EH (cell line): Measurements from ENCODE around the gene PDZD2.
A peak's percentile ranks its signal among the peaks of the same experiment; 100 is the strongest.

Source experiments
- DNase-seq: peaks from one replicate; pipeline ENCODE4 v3.0.0-alpha.2; 2015; ENCODE audit warnings: low read depth

The PDZD2 gene

GRCh38 chr5:31867219-31867618 lies 228.3 kb downstream of the PDZD2 start:
- DNase-seq: no peak

- no peak for DNase-seq
Observed at GRCh38 chr5:31880449-31880848, 241.5 kb downstream of the PDZD2 start.

DNA sequence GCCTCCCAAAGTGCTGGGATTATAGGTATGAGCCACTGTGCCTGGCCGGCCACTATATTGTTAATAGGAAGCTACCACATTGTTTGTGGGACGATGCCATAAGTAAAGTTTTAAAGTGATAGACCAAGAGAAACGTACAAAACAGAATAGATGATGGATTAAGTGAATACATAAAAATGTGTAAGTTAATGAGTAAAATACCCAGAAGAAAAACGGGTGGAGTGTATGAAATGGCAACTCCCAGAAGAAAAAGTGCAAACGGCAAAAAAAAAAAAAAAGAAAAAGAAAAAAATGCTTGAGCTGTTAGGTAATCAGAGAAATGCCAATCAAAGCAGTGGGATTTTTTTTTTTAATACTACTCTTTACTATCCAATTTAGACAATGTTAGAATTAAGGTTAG lies 246.0 kb downstream of the PDZD2 start:
- no peak for DNase-seq

- no peak for DNase-seq
Observed at GRCh38 chr5:31886206-31886605, 247.3 kb downstream of the PDZD2 start.

DNA sequence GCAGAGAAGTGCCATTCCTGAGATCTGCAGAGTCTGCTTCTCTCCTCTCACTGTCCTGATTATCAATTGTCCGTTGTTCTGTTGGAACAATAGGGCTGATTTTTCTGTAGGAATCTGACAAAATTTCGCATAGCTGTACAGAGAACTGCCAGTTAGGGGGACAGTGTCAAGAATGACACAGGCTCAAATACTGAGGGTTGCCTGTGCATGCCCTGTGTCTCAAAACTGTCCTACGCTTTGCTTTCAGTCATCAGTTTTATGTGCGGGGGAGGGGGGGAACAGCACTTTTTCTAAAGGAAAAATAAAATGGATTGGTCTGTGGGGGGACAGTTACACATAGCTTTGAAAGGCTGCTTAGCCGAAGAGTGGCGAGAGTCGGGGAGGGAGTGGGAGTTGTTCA lies 248.6 kb downstream of the PDZD2 start:
- DNase-seq: no peak

- no peak for DNase-seq
Observed at GRCh38 chr5:31888564-31888963, 249.6 kb downstream of the PDZD2 start.

DNA sequence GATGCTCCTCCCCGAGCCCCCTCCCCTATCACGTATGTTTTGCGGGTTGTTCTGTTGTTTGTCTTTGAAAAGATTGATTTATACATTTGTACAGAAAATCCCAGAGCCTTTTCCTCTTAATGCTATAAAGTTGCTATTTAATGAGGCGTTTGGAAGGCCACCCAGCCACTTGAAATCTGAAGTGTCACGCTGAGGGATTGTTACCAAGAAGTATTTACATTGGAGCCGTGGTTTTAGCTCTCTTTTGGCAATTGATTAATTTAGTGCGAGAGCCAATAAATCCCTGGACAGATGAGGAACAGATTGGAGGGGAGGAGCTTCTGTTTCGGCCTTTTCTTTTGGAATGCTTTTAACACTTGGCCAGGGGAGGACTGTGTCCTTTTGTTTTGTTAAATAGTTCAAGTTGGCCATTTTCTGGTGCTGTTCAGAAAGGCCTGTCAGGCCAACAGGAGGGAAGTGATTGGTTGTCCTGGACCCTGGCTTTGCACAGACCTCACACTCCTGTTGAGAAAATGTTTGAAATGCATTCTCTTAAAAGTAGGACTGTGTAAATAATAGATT lies 250.2 kb downstream of the PDZD2 start:
- no peak for DNase-seq

DNA sequence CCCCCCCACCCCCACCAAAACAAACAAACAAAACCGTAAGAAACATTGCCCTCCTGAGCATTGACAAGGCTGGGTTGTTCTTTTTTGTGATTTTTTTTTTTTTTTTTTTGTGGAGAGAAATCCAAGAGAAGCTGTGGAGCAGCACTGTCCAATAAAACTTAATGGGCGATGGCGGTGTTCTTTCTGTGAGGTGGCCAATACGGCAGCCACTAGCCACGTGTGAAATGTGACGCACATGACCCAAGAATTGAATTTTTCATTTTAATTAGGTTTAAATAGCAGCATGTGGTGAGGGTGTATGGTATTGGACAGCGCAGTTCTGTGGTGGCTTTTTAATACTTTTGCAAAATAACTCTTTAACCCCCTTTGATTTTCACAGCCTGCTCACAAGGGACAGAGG lies 251.1 kb downstream of the PDZD2 start:
- no peak for DNase-seq

DNA sequence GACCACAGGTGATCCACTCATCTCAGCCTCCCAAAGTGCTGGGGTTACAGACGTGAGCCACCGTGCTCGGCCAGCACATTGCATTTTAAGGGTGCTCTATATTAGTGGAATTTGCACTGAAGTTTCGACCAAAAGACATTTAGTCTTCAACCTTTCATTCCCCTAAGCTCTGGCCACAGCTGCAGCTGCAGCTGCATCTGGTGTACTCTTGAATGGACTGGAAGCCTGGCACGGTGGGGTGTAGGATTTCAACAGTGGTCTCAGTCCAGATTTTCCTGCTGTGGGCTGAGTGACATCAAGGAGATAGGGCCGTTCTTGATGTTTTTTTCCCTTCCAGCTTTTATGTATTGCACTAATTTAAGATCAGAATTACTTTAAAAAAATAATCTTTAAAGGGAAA lies 255.2 kb downstream of the PDZD2 start:
- DNase-seq: no peak

- no peak for DNase-seq
Observed at GRCh38 chr5:31895199-31895820, 256.4 kb downstream of the PDZD2 start.

DNA sequence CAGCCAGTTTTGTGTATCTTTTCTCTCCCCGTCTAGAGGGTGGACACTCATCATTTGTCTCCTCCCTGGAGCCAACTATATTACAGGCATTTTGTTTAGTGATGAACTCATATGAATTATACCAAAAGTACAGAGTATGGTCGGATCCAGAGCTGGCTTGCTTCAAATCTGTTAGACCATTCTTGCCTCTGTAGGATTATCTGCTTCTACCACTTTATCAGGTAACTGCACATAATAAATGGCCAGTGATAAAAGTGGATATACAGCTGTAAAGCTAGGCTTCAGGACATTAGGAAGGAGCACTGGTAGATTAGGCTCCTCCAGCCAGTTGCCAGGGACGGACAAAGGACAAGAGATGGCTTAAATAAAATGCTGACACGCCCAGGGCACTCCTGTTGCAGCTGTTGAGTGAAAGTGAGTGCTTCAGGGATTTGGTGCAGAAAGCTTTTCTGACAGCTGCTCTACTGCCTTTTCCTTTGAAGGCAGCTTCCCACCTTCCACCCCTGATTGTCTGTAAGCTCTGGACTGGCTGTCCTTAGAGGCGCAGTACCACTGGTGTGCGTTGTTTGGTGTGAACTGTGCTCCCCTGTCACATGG lies 259.2 kb downstream of the PDZD2 start:
- DNase-seq: no peak

DNA sequence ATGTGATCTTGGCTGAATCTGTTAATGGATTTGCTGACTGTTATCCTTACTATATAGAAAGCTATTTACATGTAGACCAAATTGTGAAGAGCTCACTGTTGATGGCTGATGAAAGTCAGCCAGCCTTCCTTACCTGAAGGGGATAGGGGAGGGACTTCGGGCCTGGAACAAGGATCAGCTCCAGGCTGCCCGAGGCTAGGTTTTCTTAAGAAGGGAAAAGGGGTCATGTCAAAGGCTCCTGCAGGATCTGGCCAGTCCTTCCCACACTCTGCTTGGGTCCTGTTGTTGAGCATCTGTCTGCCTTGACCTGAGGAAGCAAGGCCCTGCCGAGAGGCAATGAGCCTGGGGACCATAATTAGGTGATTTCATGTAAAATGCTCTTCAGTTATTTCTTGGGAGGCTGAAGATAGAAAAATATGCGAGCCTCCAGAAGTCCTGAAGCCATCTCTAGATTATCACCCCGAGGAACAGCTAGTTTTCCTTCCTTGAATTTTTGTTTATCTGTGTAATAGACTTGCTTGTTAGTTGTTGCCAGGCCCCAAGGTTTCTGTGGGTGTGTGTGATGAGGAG lies 261.4 kb downstream of the PDZD2 start:
- no peak for DNase-seq

GRCh38 chr5:31901807-31902530 lies 263.0 kb downstream of the PDZD2 start:
- DNase-seq: no peak

DNA sequence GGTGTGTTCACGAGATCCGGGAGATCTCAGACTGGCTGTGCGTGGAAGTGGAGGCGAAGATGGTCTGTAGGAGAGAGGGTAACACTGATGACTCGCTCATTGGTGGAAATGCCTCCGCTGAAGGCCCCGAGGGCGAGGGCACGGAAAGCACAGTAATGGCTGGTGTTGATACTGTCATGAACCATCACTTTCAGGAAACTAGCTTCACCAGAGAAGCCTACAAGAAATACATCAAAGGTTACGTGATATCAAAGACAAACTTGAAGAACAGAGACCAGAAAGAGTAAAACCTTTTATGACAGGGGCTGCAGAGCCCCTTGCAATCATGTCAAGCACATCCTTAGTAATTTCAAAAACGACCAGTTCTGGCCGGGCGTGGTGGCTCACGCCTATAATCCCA lies 269.5 kb downstream of the PDZD2 start:
- no peak for DNase-seq

- DNase-seq: no peak
Observed at GRCh38 chr5:31909073-31909472, 270.1 kb downstream of the PDZD2 start.

- DNase-seq: no peak
Observed at GRCh38 chr5:31911291-31912265, 272.6 kb downstream of the PDZD2 start.

GRCh38 chr5:31913808-31914207 lies 274.9 kb downstream of the PDZD2 start:
- DNase-seq: no peak

DNA sequence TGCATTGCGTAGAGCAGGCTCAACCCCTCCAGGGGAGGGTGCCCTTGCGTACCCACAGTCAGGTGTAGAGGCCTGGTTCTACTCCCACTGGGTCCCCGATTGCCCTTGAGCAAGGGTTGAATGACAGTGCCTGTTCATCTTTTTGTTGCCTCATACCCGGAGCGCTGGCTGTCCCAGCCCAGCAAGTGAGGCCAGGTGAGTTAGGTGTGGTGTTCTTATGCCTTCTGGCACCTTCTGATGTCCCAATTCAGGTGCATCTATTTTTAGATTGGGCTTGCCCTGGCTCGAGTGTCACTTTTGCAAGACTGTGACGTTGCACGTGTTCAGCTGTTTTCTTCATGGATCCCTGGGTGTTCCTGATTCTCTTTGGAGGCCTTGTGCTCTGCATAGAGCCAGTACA lies 277.4 kb downstream of the PDZD2 start:
- DNase-seq: no peak

- DNase-seq: no peak
Observed at GRCh38 chr5:31918739-31919138, 279.8 kb downstream of the PDZD2 start.

DNA sequence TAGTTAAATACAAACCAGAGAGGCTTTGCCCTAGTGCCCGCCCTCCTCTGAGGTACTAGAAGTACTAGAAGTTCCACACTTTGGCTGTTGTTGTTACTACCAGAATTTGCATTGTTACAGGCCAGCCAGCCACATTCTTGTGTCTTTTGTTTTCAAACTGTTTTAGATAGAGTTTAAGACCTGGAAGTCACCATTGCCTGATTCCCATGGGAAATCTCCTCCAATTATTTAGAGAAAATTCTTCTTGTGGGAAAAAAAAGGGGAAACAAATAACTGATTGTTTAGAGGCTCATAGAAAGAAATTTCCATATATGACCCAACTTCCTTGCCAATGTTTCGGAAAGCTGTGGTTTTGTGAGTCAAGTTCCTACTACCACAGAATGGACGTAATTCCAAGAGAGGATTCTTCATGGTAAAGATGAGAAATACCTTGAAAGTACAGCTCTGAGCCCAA lies 282.9 kb downstream of the PDZD2 start:
- DNase-seq: peak; percentile 27

DNA sequence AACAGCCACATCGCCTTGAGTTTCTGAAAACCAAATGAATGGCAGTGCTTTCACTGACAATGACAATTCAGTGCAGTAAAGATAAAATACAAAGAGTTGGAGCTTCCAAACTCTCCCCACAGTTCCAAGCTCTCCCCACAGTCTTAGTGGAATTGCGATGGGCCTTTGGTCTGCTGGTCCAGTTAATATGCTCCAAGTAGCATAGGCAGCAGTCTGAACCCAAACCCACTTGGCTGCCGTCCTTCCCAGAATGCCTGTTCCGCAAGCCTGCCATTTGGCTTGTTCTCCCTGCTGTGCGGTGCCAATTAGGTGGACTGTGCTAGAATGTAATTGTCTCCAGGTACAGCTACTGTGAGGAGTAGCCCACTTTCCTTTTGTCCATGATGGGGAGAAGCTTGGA lies 285.1 kb downstream of the PDZD2 start:
- DNase-seq: no peak

DNA sequence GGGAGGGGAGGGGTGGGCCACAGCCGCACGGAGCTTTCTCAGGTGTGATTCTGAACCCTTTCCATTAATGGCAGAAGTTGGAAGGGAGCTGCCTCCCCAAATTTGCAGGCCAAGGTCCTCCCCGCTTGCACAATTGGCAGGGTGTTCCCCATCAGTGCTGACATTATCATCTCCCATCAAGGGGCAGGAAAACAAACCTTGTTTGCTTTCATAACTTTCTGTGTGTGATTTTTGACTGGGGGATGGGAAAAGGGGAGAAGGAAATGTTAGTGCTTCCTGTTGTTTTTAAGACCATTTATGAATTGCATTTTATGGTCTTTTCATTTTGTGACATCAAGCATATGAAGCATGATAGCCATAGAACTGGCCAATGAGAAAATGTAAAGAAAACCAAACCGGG lies 292.9 kb downstream of the PDZD2 start:
- no peak for DNase-seq
